ENCODE data around the gene EPHB4.
"Not testable (repeated sequence)": the region's sequence is repeated elsewhere in the genome, so short reads cannot be mapped to it uniquely, and the experiment has no call there.

EPHB4 gene

GRCh38 chr7:100783804-100784203, 43.5 kb downstream of the EPHB4 start:
- no peak for DNase-seq

GRCh38 chr7:100781255-100781654, 46.1 kb downstream of the EPHB4 start:
- DNase-seq = no peak

DNA sequence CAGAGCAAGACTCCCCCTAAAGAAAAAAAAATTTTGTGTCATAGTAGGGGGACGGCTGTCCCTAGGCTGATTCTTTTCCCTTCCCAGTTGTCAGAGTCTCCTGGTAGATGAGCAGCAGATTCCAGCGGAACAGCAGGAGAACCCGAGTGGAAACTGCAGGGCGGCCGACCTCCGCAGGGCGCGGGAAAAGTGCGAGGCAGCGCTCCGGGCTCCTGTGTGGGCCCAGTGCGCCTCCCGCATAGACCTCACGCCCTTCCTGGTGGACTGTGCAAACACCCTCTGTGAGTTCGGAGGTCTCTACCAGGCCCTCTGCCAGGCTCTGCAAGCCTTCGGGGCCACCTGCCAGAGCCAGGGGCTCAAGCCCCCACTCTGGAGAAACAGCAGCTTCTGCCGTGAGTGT, 48.0 kb downstream of the EPHB4 start:
- DNase-seq = no peak

GRCh38 chr7:100778061-100778621, 49.2 kb downstream of the EPHB4 start:
- no peak for DNase-seq

- no peak for DNase-seq
These were observed 53.8 kb downstream of the EPHB4 start for GRCh38 chr7:100773491-100773890.

GRCh38 chr7:100768784-100769183, 58.5 kb downstream of the EPHB4 start:
- DNase-seq = no peak

DNA sequence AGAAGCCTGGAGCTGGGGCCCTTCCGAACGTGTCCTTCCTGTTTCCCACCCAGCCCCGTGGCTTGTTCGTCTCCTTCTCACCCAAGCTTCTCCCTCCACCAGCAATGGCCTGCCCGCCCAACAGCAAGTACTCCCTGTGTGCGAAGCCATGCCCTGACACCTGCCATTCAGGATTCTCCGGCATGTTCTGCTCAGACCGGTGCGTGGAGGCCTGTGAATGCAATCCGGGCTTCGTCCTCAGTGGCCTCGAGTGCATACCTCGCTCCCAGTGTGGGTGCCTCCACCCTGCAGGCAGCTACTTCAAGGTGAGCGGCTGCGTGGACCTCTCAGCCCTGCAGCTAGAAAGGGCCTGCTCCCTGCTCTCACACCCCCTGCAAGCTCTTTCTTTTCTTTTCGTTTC, 62.1 kb downstream of the EPHB4 start:
- no peak for DNase-seq

- no peak for DNase-seq
These were observed 62.5 kb downstream of the EPHB4 start for GRCh38 chr7:100764841-100765240.

DNA sequence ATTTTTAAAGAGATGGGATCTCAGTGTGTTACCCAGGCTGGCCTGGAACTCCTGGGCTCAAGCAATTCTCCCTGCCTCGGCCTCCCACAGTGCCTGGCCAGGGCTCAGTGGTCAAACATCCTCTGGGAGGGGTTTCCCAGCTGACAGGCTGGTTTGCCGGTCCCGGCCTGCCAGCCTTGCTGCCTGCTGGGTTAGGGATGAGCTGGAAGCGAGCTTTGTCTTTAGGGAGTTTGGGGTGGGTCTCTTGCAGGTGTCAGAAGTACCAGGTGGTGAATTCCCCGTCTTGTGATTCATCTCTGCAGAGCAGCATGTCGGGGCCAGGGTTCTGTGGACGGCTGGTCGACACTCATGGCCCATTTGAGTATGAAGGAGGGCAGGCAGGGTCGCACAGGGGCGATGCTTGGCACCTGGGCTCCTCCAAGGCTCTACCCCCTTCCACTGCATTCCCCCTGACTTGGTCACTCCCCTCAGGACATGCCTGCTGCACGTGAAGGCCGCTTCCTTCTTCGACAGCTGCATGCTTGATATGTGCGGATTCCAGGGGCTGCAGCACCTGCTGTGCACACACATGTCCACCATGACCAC, 63.7 kb downstream of the EPHB4 start:
- DNase-seq = no peak

- DNase-seq = not testable (repeated sequence)
These were observed 64.5 kb downstream of the EPHB4 start for GRCh38 chr7:100762841-100763240.

DNA sequence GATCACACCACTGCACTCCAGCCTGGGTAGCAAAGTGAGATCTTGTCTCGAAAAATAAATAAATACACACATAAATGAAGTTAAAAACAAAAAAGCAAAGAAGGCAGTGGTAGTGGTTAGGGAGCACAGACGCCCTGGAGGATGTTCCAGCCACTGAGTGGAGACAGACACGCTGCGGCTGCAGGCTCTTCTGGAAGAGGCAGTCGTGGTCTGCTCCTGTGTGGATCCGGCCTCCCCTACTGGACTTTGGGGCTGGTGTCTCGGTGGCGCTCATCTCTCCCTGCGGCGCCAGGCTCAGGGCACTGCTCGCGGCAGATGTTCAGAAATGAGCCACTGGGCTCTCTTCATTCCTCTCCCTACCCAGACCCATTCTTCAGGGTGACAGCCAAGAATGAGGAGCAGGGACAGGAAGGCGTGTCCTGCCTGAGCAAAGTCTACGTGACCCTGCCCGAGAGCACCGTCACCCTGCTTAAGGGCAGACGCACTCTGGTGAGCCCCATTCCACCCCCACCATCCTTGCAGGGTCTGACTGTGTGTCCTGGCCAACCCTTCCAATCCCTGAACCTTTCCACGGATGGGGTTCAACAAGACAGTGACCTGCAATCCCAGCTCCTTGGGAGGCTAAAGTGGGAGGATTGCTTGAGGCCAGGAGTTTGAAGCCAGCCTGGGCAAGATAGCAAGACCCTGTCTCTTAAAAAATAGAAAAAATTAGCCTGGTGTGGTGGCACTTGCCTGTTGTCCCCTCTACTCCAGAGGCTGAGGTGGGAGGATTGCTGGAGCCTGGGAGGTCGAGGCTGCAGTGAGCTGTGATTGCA, 67.8 kb downstream of the EPHB4 start:
- no peak for DNase-seq

DNA sequence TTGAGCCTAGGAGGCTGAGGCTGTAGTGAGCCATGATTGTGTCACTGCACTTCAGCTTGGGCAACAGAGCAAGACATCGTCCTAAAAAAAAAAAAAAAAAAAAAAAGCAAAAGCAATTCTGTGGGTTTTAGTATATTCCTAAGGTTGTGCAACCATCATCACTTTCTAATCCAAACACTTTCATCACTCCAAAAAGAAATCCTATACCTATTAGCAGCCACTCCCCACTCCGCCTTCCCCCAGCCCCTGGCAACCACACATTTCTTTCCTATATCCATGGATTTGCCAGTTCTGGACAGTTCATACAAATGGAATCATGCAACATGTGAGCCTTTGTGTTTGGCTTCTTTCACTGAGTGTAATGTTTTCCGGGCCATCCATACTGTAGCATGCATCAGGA, 73.6 kb downstream of the EPHB4 start:
- DNase-seq = no peak

GRCh38 chr7:100752994-100753393, 74.3 kb downstream of the EPHB4 start:
- no peak for DNase-seq

Measured in inflammatory macrophage treated with lipopolysaccharide for 4 hours (primary cell).